Stimulated activated naive CD4-positive, alpha-beta T cell (primary cell): Measurements from ENCODE around the gene SH3BGRL3.

ENCODE experiments used
- DNase-seq, 6 experiments: peaks; one replicate each; lab custom pipeline; 2025; lab: John Stamatoyannopoulos, UW

Gene SH3BGRL3

GRCh38 chr1:26277719-26278118 lies 2.2 kb upstream of the SH3BGRL3 start:
- no peak for DNase-seq

GRCh38 chr1:26278303-26278702 lies 1.6 kb upstream of the SH3BGRL3 start:
- DNase-seq, result no peak

GRCh38 chr1:26278724-26279455 lies 996 bp upstream of the SH3BGRL3 start:
- DNase-seq, result no peak

GRCh38 chr1:26280333-26281042 lies 602 bp downstream of the SH3BGRL3 start:
- no peak for DNase-seq

- no peak for DNase-seq
Measured at GRCh38 chr1:26281091-26281958, 1.4 kb downstream of the SH3BGRL3 start.

DNA sequence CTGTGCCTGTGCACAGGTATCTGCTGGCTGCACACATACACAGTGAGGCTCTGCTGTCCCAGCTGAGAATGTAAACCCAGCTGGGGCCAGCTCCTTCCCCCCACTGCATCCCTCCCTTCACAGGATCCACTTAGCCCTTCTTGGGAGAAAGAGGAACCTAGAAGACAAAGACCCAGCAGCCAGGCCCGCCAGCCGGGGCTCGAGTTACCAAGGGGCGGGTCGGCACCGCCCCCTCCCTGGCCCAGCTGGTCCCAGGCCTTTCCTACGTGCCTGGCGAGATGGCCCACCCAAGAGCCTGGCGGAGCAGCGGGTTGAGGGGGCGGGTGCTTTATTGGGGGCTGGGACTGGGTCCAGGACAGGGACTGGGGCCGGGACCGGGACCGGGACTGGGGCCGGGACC lies 2.1 kb downstream of the SH3BGRL3 start:
- DNase-seq, result no peak

DNA sequence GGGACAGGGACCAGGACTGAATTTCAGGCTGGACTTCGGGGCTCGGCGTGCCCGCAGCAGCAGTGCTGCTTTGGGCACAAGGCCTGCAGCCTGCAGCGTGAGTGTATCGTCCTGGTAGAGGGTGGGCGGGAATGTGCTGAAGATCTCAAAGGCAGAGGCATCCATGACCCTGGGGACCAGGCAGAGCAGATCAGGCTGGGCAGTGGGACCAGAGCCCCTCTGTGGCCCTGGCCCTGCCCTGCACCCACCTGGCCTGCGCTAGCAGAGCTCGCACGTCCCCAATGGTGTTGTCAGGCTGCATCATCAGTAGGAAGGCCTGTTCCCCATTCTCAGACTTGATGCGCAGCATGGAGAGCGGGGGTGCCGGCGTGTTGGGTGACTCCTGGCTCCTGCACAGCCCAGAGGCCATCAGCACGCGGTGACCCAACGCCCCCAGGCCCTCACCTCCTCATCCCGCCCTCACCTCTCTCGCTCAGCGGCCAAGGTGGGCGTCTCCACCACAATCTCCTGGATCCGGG lies 2.6 kb downstream of the SH3BGRL3 start:
- DNase-seq, result no peak

GRCh38 chr1:26283279-26283853 lies 3.5 kb downstream of the SH3BGRL3 start:
- no peak for DNase-seq

DNA sequence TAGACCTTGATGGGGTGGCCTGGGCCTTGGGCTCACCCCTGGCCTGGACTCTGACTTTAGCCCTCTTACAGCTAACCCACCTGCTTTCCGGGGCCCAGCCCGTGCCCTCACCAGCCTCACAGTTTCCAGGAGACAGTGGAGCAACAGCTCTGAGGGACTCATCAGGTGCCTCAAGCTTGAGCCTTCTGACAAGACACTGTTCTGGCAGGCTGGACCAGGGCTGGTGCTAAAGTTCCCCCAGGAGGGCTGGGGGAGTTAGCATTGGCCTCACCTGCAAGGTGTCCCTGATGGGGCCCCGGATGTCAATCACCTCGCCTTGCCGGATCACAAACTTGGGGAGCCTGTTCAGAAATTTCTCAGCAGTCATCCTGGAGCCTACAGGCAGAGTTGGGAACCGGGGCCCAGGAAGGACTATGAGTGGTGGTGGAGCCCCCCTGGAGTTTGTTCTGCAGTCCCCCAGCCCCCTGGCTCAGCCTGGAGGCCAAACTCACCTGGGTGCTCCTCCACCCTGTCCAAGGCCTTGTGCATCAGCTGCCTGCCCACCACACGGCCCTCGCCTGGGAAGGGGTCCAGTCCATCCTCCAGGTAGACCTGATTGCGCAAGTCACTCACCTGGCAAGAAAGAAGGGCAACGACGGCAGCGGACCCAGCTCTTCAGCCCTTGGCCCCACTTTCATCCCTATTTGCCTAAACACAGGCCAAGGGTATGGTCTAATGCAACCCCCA lies 4.1 kb downstream of the SH3BGRL3 start:
- no peak for DNase-seq

DNA sequence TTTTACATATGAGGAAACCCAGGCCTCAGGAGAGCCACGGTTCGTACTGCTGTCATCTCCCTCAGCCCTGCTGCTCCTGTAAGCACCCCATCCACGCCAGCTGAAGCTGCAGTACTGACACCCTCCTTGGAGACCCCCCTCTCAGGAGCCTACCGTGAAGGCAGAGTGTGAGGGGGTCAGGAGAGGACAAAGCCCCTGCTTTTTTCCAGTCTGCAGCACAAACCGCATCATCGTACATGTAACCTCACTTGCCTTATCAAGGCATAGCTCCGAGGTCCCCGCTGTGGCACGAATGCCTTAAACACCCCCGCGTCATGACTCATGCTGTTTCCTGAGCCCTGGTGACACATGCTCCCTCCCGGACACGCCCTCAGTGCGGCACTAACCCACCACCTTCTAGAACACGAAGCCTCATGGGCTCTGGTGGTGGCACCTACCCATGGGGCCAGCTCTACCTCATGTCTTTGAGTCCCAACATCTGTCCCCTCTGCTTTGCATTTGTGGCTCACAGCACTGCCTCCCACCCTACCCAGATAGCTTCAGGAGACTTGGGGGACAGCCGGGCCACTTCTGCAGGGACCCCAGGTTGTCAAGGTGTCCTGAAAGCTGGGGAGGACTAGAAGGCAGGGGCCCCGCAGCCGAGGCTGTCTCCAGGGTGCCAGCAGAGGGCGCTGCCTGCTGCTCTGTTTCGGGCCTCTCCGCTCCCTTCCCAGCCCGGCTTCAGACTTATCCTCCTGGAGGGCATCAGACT lies 4.9 kb downstream of the SH3BGRL3 start:
- peak; percentile 78 to 87 (median 84) for DNase-seq

GRCh38 chr1:26285366-26286063 lies 5.6 kb downstream of the SH3BGRL3 start:
- peak in 3 of 6 experiments; percentile 13 to 35 (median 17) for DNase-seq

DNA sequence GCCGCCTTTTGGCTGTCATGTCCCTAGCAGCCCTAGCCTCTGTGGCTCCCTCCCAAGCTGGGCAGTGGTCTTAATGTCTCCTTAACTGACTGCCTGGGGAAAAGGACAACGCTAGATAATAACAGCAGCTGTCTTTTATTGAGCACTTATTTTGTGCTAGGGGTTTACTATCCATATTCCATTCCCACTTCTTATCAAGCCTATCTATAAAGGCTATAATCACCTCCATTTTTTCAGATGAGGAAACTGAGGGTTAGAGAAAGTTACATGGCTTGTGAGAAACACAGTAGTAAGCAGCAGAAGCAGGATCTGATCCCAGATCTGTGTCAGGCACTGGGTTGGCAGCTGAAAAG lies 6.2 kb downstream of the SH3BGRL3 start:
- DNase-seq, result no peak

DNA sequence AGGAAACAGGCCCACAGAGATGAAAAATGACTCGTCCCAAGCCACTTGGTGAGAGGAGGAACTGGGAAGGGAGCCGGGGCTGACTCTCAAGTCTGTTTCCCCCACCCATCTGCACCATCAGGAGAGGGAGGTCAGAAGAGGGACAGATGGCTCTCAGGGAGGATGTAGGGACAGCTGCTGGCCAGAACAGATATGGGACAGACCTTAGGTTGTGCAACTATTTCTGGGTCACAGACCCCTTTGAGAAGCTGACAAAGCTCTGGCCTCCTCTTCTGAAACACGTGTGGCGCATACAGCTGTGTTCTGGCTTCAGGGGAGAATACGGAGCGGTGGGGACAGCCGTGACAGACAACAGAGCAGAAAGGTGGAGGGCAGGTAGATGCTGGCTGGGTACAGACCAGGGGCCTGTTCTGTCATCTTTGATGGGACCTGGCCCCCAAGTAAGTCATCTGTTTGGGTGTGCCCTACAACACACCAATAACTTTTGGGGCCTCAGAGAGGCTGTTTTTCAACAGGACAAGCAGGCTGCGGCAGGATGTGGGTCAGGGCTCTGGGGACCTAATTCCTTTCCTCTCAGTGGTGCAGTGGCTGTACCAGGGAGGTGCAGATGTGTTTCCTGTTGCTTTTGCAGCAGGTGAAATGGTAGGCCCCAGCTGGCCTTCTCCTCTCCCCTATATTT lies 7.3 kb downstream of the SH3BGRL3 start:
- peak; percentile 28 to 81 (median 66) for DNase-seq

- no peak for DNase-seq
Measured at GRCh38 chr1:26287811-26288210, 7.9 kb downstream of the SH3BGRL3 start.

GRCh38 chr1:26288311-26288941 lies 8.5 kb downstream of the SH3BGRL3 start:
- DNase-seq, result peak in 3 of 6 experiments; percentile 23 to 39 (median 29)

- peak in 4 of 6 experiments; percentile 15 to 34 (median 24) for DNase-seq
Measured at GRCh38 chr1:26289158-26290059, 9.5 kb downstream of the SH3BGRL3 start.

DNA sequence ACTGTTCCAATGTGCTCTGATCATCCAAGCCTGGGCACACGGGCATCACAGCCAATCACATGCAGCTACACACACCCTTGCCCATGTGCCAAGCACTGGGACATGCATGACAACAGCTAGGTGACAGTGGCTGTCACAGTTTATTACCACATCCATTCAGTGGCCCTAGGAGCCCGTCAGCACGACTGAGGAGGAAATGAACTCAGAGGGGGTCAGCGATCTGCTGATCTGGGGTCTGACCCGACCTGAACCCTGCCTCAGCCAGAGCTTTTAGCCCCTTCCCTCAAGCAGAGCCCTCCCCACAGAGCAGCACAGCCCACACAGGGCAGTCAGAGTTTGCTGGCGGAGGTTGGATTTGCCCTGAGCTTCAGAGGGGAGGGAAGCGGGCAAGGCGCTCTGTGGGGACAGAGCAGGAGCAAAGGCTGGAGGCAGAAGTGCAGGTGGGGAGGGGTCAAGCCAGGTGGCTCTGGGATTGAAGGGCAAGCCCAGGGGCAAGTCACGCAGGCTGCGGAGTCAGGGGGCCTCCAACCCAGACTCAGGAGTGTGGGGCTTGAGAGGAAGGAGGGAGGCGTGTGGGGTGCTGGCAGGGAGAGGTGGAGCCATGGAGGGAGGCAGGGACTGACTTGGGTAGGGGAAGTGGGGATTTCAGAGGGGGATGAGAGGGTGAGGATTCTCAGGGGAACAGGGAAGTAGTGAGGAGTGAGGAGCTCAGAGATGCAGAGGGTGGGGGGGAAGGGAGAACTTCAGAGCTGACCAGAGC lies 10.4 kb downstream of the SH3BGRL3 start:
- DNase-seq, result peak in 1 of 6 experiments; percentile 20
